ENCODE results near the gene OR10Z1.

OR10Z1 gene

GRCh38 chr1:158604968-158605367 lies at the start of gene OR10Z1:
OR10Z1 (plus strand) TSS chr1:158605268; CDS start chr1:158606439, 1,171 bp downstream.
- no peak for DNase-seq

- DNase-seq: no peak
These were observed 45.4 kb upstream of the OR10Z1 start for GRCh38 chr1:158559696-158560095.

- DNase-seq: no peak
These were observed 41.2 kb upstream of the OR10Z1 start for GRCh38 chr1:158563853-158564252.

- peak; percentile 61 for DNase-seq
These were observed 40.5 kb upstream of the OR10Z1 start for GRCh38 chr1:158564608-158565007.

GRCh38 chr1:158570480-158570879 lies 34.6 kb upstream of the OR10Z1 start, which contains the start of gene OR6P1:
OR6P1 (minus strand) TSS chr1:158570580; CDS start chr1:158563604, 6,976 bp downstream.
- no peak for DNase-seq

- no peak for DNase-seq
These were observed 32.8 kb upstream of the OR10Z1 start for GRCh38 chr1:158572226-158572625.

- no peak for DNase-seq
These were observed 27.5 kb upstream of the OR10Z1 start for GRCh38 chr1:158577561-158577960.

GRCh38 chr1:158579733-158580132 lies 25.3 kb upstream of the OR10Z1 start, which contains the start of gene OR10X1:
OR10X1 (minus strand) TSS chr1:158579899; CDS start chr1:158579899, 0 bp downstream.
- DNase-seq: no peak

GRCh38 chr1:158583962-158584361 lies 21.1 kb upstream of the OR10Z1 start:
- DNase-seq: no peak

GRCh38 chr1:158586942-158587341 lies 18.1 kb upstream of the OR10Z1 start:
- DNase-seq: no peak

- DNase-seq: no peak
These were observed 4.3 kb upstream of the OR10Z1 start for GRCh38 chr1:158600735-158601134.

- DNase-seq: no peak
These were observed 2.2 kb downstream of the OR10Z1 start for GRCh38 chr1:158607296-158607695.

- DNase-seq: no peak
These were observed 6.8 kb downstream of the OR10Z1 start for GRCh38 chr1:158611916-158612315.

- no peak for DNase-seq
These were observed 8.7 kb downstream of the OR10Z1 start for GRCh38 chr1:158613764-158614163.

- no peak for DNase-seq
These were observed 33.1 kb downstream of the OR10Z1 start for GRCh38 chr1:158638146-158638545.

- no peak for DNase-seq
These were observed 33.8 kb downstream of the OR10Z1 start for GRCh38 chr1:158638904-158639303.

GRCh38 chr1:158644449-158644848 lies 39.4 kb downstream of the OR10Z1 start:
- DNase-seq: no peak

GRCh38 chr1:158646465-158646864 lies 41.4 kb downstream of the OR10Z1 start:
- DNase-seq: no peak

GRCh38 chr1:158649052-158649451 lies 44.0 kb downstream of the OR10Z1 start:
- no peak for DNase-seq

- DNase-seq: no peak
These were observed 47.8 kb downstream of the OR10Z1 start for GRCh38 chr1:158652721-158653334.

GRCh38 chr1:158654086-158654485 lies 49.0 kb downstream of the OR10Z1 start:
- DNase-seq: no peak

GRCh38 chr1:158654571-158654970 lies 49.5 kb downstream of the OR10Z1 start:
- no peak for DNase-seq
